Measurements from ENCODE around the gene AP1M2.
"Not testable (repeated sequence)": the region's sequence is repeated elsewhere in the genome, so short reads cannot be mapped to it uniquely, and the experiment has no call there.

Gene AP1M2

DNA sequence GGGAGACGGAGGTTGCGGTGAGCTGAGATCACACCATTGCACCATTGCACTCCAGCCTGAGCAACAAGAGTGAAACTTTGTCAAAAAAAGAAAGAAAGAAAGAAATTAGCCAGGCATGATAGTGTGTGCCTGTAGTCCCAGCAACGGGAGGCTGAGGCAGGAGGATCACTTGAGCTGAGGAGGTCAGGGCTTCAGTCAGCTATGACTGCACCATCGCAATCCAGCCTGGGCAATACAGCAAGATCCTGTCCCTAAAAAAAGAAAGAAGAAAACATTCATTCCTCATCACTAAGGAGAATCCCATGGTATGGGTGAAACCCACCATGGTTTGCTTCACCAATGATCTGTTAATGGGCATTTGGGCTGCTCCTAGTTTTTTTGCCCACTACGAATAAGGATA is 13.0 kb upstream of the AP1M2 start:
- DNase-seq = no peak

DNA sequence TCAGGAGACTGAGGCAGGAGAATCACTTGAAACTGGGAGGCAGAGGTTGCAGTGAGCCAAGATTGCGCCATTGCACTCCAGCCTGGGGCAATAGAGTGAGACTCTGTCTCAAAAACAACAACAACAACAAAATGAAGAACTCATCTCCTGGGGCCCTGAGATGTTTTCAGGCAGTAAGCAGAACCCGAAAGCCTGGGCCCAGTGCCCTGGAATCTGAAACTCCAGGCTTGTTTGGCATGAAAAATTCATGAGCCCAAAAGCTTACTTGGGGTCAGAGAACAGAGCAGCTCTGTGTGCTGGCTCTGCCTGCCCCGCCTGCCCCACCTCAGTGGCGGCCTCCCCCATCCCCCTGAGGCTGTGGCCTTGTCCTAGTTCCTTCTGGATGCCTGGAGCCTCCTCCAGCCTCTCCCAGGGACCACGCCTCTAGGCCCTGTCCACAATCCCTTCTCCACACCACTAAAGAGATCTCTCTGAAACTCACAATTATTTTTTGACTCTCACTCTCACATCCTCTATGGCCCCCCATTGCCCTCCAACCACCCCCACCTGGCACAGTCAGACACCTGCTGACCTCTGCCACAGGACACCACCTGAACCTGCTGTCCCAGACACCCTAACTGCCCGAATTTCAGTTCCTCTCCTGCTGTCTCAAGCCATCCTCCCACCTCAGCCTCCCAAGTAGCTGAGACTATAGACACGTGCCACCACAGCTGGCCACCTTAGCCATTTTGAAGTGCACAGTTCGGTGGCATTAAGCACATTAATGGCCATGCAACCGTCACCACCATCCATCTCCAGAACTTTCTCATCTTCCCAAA is 6.9 kb upstream of the AP1M2 start:
- no peak for DNase-seq

DNA sequence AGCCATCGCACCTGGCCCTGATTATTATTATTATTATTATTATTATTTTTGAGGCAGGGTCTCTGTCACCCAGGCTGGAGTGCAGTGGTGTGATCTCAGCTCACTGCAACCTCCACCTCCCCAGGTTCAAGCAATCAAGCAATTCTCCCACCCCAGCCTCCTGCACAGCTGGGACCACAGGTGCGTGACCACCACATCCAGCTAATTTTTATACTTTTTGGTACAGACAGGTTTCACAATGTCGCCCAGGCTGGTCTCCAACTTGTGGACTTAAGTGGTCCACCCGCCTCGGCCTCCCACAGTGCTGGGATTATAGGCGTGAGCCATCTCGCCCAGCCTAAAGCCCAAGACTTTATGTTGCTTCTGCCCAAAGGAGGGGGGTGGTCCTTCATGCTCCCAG is 6.0 kb upstream of the AP1M2 start:
- no peak for DNase-seq

DNA sequence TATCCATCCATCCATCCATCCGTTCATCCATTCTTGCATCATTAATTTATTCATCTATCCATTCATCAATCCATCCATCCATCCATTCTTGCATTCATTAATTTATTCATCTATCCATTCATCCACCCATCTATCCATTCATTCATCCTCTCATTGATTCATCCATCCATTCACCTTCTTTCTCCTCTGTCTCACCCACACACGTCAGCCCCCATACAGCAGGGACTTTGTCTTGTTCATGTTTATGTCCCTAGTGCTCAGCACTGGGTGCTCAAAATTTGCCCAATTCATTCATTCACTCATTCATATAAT is 683 bp upstream of the AP1M2 start:
- no peak for DNase-seq

DNA sequence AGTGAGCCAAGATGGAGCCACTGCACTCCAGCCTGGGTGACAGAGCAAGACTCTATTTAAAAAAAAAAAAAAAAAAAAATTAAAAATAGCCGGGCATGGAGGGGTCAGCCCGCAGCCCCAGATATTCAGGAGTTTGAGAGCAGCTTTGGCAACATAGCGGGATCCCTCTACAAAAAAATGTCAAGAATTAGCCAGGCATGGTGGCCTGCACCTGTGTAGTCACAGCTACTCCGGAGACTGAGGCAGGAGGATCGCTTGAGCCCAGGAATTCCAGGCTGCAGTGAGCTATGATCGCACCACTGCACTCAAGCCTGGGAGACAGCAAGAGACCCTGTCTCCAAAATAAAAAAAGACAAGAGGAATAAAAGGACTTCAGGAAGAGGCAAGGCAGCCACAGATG is 716 bp downstream of the AP1M2 start:
- DNase-seq = no peak

DNA sequence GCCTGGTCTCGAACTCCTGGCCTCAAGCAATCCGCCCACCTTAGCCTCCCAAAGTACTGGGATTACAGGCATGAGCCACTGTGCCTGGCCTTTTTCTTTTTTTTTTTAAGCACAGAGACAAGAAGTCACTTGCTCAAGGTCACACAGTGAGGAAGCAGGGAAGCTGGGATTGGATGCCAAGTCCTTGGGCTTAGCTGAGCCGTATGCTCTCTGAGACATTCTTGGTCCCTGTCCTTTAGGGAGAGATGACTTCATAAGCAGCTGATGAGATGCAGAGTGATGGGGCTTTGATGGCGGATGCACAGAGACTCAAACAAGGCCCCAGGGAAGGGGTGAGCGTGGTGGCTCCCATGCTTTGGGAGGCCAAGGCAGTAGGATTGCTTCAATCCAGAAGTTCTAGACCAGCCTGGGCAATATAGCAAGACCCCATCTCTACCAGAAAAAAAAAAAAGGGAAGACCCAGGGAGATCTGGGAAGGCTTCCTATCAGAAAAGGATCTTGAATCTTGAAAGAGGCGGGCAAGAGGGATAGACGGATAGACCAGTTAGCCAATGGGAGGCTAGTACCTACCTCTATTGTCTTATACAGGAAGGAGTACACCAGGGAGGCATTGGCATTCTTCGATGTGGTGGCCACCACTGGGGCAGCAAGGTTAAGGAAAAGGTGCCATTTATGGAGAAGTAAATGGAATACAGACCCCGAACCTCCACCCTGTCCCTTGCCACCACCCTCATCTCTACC is 3.9 kb downstream of the AP1M2 start:
- no peak for DNase-seq

DNA sequence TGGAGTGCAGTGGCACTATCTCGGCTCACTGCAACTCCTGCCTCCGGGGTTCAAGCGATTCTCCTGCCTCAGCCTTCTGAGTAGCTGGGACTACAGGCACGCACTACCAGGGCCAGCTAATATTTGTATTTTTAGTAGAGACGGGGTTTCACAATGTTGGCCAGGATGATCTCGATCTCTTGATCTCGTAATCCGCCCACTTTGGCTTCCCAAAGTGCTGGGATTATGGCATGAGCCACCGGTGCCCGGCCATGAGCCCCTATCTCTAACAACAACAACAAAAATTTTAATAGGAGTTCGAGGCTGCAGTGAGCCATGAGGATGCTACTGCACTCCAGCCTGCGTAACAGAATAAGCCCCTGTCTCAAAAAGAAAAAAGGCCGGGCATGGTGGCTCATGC is 5.0 kb downstream of the AP1M2 start:
- DNase-seq = no peak

DNA sequence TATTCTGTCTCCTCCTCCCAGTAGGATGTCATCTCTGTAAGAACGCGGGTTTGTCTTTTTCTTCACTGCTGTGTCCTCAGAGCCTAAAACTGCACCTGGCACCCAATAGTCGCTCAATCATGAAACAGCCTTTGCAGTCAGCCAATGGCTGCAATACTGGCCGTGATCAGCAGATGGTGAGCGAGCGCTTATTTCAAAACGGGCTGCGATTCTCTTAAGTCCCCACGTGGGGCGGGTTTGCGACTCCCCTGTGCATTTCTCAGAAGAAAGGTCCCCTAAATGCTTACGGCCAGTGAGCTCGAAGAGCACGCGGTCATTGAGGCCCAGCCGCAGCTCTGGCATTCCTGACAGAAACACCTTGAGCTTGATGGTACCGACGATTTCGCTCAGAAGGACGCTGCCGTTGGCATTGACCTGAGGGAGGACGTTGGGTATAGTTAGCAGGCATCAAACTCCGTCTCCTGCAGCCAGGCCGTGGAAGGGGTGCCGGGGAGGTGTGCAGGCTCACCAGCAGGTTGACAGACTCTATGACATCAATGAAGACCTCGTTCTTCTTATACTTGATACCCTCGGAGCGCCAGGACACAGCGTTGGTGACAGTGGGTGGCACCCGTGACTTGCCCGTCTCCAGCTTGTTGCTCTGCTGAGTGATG is 6.0 kb downstream of the AP1M2 start:
- DNase-seq = peak; percentile 74 to 91 (median 77)

DNA sequence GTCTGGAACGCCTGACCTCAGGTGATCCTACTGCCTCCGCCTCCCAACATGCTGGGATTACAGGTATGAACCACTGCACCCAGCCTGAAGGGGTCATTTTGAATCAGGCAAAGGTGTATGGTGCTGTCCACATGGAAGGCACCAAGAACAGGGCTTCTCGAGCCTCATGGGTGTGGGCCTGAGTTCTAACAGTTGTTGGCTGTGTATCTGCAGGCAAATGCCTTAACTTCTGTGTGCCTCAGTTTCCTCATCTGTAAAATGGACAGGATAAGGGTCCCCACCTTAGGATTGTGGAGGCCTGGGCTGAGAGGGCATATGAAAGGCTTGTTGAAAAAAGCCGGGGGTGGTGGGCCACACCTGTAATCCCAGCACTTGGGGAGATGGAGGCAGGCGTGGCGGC is 9.2 kb downstream of the AP1M2 start:
- no peak for DNase-seq

DNA sequence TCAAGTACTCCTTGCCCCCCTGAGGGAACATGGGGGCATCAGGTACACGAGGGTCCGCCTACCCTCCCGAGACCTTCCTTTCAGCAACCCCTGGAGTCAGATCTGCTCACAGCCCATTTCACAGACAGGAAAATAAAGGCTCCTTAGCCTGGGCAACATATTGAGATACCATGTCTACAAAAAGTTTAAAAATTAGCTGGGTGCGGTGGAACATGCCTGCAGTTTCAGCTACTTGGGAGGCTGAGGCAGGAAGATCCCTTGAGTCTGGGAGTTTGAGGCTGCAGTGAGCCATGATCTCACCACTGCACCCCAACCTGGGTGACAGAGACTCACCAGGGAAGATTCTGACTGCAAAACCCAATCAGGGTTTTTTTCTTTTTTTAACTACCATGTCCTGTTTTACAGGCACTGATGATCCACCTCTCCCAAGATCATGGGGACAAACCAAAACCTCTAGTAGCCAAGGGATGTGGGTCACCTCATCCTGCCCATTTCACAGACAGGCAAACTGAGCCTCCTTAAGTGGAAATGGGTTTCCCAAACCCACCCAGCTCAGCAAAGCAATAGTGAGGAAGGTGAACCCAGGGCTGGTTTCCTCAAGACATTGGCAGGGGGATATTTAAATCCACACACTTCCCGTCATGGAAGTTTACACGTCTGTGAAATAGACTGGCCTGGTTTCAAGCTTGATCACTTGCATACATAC is 11.9 kb downstream of the AP1M2 start:
- no peak for DNase-seq

DNA sequence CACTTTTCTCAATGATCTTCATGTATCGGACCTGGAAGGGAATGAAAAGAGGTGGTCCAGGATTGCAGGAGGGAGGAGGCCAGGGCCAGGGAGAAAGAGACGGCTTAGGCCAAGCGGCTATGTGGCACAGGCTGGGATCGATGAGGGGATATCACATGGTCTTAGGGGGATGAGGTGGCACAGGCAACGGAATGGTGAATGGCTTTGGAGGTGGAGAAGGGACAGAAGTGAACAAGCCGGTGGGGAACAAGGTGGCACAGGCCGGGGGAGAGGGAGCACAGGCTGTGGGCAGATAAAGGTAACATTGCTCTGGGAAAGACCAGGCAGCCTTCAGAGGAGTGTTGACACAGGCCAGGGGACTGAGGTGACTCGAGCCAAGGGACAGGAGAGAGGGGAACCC is 12.7 kb downstream of the AP1M2 start:
- DNase-seq = no peak

DNA sequence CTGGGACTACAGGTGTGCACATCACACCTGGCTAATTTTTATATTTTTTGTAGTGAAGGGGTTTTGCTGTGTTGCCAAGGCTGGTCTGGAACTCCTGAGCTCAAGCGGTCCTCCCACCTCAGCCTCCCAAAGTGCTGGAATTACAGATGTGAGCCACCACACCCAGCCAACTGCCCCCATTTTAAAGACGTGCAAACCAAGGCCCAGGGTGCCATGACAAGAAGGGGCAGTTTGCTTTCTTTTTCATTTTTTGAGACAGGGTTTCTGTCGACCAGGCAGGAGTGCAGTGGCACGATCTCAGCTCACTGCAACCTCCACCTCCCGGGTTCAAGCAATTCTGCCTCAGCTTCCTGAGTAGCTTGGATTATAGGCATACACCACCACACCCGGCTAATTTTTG is 13.3 kb downstream of the AP1M2 start:
- not testable (repeated sequence) for DNase-seq

DNA sequence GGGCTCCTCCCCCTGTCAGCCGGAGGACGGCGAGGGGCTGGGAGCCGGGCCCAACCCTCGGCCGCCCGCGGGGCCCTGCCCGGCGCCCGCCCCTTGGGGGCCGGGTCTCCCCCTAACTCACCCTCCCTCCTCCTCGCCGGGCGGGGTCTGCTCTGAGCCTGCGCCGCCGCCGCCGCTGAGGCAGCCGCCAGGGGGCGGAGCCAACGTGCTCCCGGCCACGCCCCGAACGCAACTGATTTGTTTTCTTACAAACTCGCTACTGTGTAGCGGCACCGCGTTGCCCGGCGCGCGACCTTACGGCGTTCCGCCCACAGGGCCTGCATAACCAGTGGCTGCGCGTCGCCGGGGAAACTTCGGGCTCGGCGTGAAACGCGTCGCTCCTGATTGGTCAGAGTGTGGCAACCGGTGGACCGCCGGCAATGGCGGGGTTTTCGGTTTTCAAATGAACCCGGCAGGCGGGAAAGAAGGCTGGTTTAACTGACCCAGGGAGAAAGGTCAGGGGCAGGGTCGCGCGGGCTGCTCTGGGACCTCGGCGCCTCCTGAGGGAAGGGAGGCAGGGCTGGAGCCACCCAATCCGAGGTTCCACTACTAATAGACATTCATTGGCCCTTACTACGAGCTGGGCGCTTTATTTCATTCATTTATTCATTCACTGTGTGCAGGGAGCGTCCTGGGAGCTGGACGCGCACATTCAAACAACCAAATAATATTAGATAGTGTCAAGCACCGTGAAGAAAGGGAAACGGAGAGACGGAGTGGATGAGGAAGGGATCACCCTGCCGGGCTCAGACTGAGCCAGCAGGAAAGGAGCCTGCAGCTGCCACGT is 18.1 kb downstream of the AP1M2 start, which contains the start of gene CDKN2D:
TSS of gene CDKN2D (minus strand) at position 154 of the 826 bp plus-strand sequence. CDS start 326 bp downstream, outside the sequence.
- peak; percentile 98 to 100 (median 100) for DNase-seq

DNA sequence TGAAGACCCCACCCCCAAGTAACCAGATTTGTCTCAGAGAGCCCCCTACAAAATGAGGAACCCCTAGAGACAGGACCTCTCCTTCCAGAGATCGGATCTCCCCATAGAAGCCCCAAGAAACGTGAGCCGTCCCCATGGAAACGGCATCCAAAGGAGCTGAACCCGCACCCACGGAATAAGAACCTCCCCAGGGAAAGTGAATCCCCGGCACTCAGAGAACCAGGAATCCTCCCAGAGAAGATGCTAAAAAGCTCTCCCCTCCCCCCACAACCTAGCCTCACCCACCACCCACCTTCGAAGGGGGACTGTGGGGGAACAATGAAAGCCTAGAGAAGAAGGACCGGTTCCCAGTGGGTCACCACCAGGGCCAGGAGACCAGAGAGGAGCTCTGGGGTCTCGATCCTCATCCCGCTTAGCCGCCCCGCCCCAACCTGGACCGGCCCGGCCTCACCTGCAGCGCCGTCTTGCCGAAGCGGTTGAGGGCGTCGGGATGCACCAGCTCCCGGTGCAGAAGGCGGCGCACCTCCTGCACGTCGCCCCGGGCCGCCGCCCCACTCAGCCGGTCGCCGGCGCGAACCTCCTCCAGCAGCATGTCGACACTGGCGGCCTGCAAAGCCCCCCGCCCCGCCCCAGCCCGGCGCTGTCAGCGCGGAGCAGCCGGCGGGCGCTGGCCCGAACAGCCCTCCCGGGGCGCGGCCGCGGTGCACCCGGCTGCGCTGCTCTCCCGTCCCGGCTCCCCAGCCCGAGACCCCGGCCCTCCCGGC is 18.9 kb downstream of the AP1M2 start:
- peak in 2 of 3 experiments; percentile 72 for DNase-seq

DNA sequence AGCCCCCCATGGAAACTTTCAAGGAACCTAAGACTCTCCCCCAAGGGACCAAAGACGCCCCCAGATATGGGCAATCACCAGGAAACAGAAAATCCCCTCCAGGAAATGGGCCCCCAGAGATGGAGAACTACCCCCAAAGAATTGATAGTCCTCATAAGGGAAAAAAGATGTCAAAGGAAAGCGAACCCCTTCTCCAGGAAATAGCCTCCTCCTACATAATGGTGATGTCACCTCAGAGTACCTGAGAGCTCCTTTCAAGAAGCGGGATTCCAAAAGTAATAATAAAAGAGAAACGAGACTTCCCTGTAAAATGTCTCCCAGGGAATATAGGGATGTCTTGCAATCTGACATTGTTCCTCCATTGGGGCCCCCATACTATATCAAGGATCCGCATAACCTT is 19.5 kb downstream of the AP1M2 start:
- DNase-seq = no peak

DNA sequence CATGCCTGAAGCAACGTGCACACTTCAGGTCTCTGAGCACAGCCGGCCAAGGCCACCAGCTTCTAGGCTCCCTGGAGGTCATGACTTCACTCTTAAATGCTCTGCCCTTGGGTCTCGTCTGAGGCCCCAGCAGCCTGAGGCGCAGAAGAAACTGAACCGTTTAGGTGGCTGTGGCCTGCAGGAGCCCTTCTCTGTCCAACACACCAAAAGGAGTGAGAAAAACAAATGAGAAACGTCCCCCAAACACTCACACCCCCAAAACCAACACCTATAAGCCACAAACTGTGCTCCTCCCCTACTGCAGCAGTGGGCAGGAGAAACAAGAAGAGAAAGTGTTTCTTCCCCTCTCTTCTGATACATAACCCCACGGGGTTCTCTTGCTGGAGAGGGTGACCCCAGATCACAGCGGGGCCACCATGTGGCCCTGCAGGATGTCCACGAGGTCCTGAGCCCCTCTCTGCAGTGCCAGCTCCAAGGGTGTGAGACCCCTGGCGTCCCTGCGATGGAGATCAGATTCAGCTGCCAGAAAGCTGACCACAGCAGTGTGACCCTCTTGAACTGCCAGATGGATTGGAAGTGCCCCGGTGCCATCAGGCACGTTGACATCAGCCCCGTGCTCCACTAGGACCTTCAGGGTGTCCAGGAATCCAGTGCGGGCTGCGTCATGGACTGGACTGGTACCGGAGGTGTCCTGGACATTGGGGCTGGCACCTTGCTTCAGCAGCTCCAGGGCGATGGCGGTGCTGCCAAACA is 20.3 kb downstream of the AP1M2 start:
- DNase-seq = no peak

DNA sequence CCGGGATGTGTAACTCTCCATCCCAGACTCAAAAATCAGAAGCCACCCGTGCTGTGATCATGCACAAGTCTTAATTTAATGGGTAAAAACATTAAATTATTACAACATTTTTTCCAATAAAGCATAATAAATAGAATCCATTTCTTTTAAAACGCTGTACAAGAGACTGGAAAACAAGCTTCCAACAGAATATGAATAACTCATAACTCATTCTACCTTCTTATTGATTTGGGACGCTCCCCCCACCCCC is 20.8 kb downstream of the AP1M2 start:
- DNase-seq = no peak

DNA sequence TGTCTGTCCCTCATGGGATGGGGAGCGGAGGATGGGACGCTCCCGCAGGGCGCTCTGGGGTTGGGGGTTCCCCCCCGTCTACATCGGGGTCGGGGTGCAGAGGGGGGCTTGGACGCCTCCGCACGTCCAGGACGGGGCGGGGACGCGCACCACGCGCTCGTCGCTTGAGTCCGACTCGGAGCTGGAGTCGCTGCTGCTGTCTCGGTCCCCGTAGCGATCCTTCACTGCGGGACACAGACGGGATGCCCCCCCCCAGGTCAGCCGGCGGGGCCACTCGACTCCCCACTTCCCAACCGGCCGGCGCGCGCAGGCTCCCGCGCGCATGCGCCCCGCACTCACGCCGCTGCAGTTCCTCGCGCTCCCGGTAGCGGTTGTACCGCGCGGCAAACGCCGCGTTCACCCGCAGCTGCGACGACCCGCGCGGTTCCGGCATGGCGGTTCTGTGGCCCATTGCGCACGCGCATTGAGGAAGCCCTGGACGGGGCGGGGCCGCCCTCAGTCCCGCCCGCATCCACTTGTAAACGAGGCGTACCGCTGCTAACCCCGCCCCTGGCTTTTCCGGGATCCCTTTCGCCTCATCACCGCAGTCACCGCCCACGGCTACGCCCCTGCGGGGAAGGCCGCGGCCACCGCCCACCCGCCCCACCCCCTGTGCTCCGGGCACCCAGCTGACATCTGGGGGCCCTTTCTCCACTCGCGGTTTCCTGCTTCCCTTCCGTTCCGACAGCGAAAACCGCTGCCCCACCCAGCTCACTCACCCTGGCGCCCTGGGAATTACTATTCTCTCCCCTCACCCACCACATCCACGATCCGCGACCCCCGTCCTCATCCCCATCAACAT is 21.3 kb downstream of the AP1M2 start, which contains the start of gene KRI1:
TSS of gene KRI1 (minus strand) at position 444 of the 841 bp plus-strand sequence. CDS start at position 433, 11 bp downstream.
- peak; percentile 95 to 99 (median 99) for DNase-seq

DNA sequence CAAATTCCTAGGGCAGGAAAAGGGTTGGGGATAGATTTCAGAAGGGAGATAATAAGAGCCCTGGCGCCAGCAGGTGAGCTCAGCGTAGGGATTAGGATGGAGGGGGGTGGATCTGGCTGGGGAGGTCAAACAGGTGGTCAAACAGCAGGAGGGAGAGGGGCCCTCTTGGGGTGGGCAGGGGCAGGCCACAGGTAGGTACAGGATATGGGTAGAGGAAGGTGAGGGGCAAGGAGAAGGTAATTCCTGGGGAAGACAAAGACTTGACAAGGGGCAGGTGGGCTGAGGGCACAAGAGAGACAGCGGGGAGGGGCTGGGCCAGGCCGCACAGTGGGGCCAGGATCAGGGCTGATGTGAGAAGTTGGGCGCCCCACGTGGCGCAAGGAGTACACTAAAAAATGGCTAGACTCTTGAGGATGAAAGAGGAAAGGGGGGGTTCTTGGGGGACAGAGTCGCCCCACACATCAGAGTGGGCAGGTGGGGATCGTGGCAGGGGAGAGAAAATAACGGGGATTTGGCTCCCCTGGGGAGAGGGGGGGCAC is 22.0 kb downstream of the AP1M2 start:
- DNase-seq = peak; percentile 2 to 79 (median 78)

DNA sequence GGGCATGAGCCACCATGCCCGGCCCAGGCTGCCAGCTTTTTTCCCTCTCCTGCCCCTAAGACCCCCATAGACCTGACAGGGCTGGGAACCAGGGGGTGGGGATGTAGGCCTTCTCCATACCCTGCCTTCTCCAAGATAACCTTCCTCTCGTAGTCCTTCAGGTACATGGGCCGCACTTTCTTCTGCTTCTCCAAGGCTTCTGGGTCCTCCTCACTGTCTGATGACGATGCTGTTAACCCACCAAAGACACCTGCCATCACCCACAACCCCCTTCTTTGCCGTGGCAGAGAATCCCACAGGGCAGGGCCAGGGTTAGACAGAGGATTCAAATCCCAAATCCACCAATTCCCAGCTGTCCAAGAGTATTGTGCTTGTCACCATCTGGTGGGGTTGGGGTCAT is 24.5 kb downstream of the AP1M2 start:
- DNase-seq = no peak
